ENCODE results near the gene SLCO4A1. TPM values are rescaled to one million over a fixed set of nuclear protein-coding genes. Genes with fewer than 3 reads are reported as not detected.
A peak's percentile ranks its signal among the peaks of the same experiment; 100 is the strongest.

The SLCO4A1 gene
- total and polyA plus RNA-seq, 9 of the 15 experiments (the other 6 are each of a cell fraction or from before 2014, with no cell fraction given), result 1.6 to 21.9 (median 12.8) TPM

GRCh38 chr20:62711703-62712101, 69.4 kb downstream of the SLCO4A1 start (continued):
- TF ChIP-seq CTCF (IDR thresholded peaks at IDR 0.05 in 2 of 3, conservative IDR thresholded peaks at IDR 0.05 in 1 of 3; ENCODE audit: insufficient read depth in 2 of 3, low read depth in 1 of 3, low read length in 3 of 3) (no peak), CHAMP1 (IDR thresholded peaks at IDR 0.05) (no peak), ZNF583 (CRISPR knock-in tag; IDR thresholded peaks at IDR 0.05) (peak; percentile 62; the same call in 1 of the 2 replicates), RFX7 (CRISPR knock-in tag; IDR thresholded peaks at IDR 0.05) (no peak), ZNF311 (CRISPR knock-in tag; IDR thresholded peaks at IDR 0.05) (no peak), BHLHE40 (IDR thresholded peaks at IDR 0.05; ENCODE audit: low read length) (peak; percentile 59), MIER1 (IDR thresholded peaks at IDR 0.05; ENCODE audit: low read depth) (no peak), HDAC1 (IDR thresholded peaks at IDR 0.05) (0 out of 4 replicates have a peak, but pooled peaks of 1 of the 2 experiments have one; percentile 18), NCOA2 (IDR thresholded peaks at IDR 0.05; ENCODE audit: partially characterized antibody in 2 of 2) (no peak), MYNN (IDR thresholded peaks at IDR 0.05) (no peak), MYNN (CRISPR knock-in tag; IDR thresholded peaks at IDR 0.05) (no peak), HOXB6 (CRISPR knock-in tag; IDR thresholded peaks at IDR 0.05; ENCODE audit: borderline replicate concordance) (no peak), HSF4 (CRISPR knock-in tag; IDR thresholded peaks at IDR 0.05; ENCODE audit: borderline replicate concordance) (no peak), ZNF76 (CRISPR knock-in tag; IDR thresholded peaks at IDR 0.05; ENCODE audit: borderline replicate concordance) (peak; percentile 33; the same call in 1 of the 2 replicates), CXXC5 (CRISPR knock-in tag; IDR thresholded peaks at IDR 0.05) (peak; percentile 86), HNRNPL (IDR thresholded peaks at IDR 0.05; ENCODE audit: low read depth, low read length) (no peak), HDAC2 (IDR thresholded peaks at IDR 0.05) (no peak), ZBTB12 (CRISPR knock-in tag; IDR thresholded peaks at IDR 0.05) (0 out of 2 replicates have a peak, but pooled peaks have one; percentile 34), GABPA (tag; conservative IDR thresholded peaks at IDR 0.05; ENCODE audit: low read depth) (no peak), ATF3 (IDR thresholded peaks at IDR 0.05) (no peak), ATF3 (CRISPR knock-in tag; conservative IDR thresholded peaks at IDR 0.05) (no peak)
- TF ChIP-seq, protein P1, sequence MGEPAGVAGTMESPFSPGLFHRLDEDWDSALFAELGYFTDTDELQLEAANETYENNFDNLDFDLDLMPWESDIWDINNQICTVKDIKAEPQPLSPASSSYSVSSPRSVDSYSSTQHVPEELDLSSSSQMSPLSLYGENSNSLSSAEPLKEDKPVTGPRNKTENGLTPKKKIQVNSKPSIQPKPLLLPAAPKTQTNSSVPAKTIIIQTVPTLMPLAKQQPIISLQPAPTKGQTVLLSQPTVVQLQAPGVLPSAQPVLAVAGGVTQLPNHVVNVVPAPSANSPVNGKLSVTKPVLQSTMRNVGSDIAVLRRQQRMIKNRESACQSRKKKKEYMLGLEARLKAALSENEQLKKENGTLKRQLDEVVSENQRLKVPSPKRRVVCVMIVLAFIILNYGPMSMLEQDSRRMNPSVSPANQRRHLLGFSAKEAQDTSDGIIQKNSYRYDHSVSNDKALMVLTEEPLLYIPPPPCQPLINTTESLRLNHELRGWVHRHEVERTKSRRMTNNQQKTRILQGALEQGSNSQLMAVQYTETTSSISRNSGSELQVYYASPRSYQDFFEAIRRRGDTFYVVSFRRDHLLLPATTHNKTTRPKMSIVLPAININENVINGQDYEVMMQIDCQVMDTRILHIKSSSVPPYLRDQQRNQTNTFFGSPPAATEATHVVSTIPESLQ (CRISPR knock-in tag; IDR thresholded peaks at IDR 0.05), result 0 out of 2 replicates have a peak, but pooled peaks have one; percentile 35

Data from K562 (cell line).